Mesenchymal stem cell (in vitro differentiated cells and primary cell): ENCODE results near the gene DCTN2.

Experiments
- DNase-seq: peaks from one replicate; pipeline ENCODE4 v3.0.0-alpha.2; 2013
- H2AFZ ChIP-seq: one replicate; pipeline ENCODE4 v1.6.1; 2013; ENCODE audit warnings: low read depth, mild to moderate bottlenecking, control low read depth, inconsistent platforms, low read length, moderate library complexity
- H2AK5ac ChIP-seq: 2 replicates; pipeline ENCODE4 v1.6.1; 2013; ENCODE audit warnings: low read length, moderate library complexity, mild to moderate bottlenecking, inconsistent platforms; ENCODE audit not compliant: severe bottlenecking
- H2BK120ac ChIP-seq: one replicate; pipeline ENCODE4 v1.6.1; 2013; ENCODE audit warnings: low read depth, mild to moderate bottlenecking, inconsistent platforms, low read length, moderate library complexity
- H2BK12ac ChIP-seq, 2 experiments: one replicate each; pipeline ENCODE4 v1.6.1; 2013; ENCODE audit warnings: inconsistent platforms in 2 of 2, low read length in 2 of 2, mild to moderate bottlenecking in 2 of 2, moderate library complexity in 2 of 2, control low read depth in 1 of 2
- H2BK15ac ChIP-seq: one replicate; pipeline ENCODE4 v1.6.1; 2013; ENCODE audit warnings: mild to moderate bottlenecking, low read depth, inconsistent platforms; ENCODE audit not compliant: poor library complexity, severe bottlenecking
- H2BK5ac ChIP-seq: 2 replicates; pipeline ENCODE4 v1.6.1; 2013; ENCODE audit warnings: low read depth, mild to moderate bottlenecking, low read length, control low read depth, inconsistent platforms; ENCODE audit not compliant: poor library complexity, severe bottlenecking
- H3K14ac ChIP-seq, 2 experiments: one replicate each; pipeline ENCODE4 v1.6.1; 2013; ENCODE audit warnings: inconsistent platforms in 2 of 2, low read length in 2 of 2, control low read depth in 1 of 2, mild to moderate bottlenecking in 1 of 2, moderate library complexity in 1 of 2
- H3K18ac ChIP-seq, 2 experiments: one replicate each; pipeline ENCODE4 v1.6.1; 2013; ENCODE audit warnings: inconsistent platforms in 2 of 2, low read length in 2 of 2, control low read depth in 1 of 2, low read depth in 1 of 2, mild to moderate bottlenecking in 1 of 2
- H3K23ac ChIP-seq, 2 experiments: one replicate each; pipeline ENCODE4 v1.6.1; 2013; ENCODE audit warnings: inconsistent platforms in 2 of 2, low read length in 2 of 2, mild to moderate bottlenecking in 2 of 2, moderate library complexity in 2 of 2, control low read depth in 1 of 2
- H3K27ac ChIP-seq: 2 replicates; pipeline ENCODE4 v1.5.1; 2013; ENCODE audit warnings: mild to moderate bottlenecking, moderate library complexity, low read length, control low read depth, inconsistent platforms; ENCODE audit not compliant: poor library complexity, severe bottlenecking
- H3K27me3 ChIP-seq, 2 experiments: 2 replicates each; pipeline versions ENCODE4 v1.6.1 to v1.7.0; 2013; ENCODE audit warnings: low read length in 2 of 2, mild to moderate bottlenecking in 2 of 2, moderate library complexity in 2 of 2, control low read depth in 1 of 2, inconsistent platforms in 1 of 2; ENCODE audit not compliant: control insufficient read depth in 1 of 2, insufficient read depth in 1 of 2
- H3K36me3 ChIP-seq, 2 experiments: 2 replicates each; pipeline versions ENCODE4 v1.6.1 to v1.7.0; 2013; ENCODE audit warnings: low read length in 2 of 2, control low read depth in 1 of 2, inconsistent platforms in 1 of 2, low read depth in 1 of 2, mild to moderate bottlenecking in 1 of 2; ENCODE audit not compliant: insufficient read depth in 2 of 2, control insufficient read depth in 1 of 2
- H3K4ac ChIP-seq, 2 experiments: one replicate each; pipeline ENCODE4 v1.6.1; 2013; ENCODE audit warnings: inconsistent platforms in 2 of 2, low read length in 2 of 2, mild to moderate bottlenecking in 2 of 2, moderate library complexity in 2 of 2, control low read depth in 1 of 2, low read depth in 1 of 2
- H3K4me1 ChIP-seq: 2 replicates; pipeline ENCODE4 v1.6.1; 2013; ENCODE audit warnings: low read depth, low read length, control low read depth; ENCODE audit not compliant: control insufficient read depth, insufficient read depth
- H3K4me2 ChIP-seq: 2 replicates; pipeline ENCODE4 v1.6.1; 2013; ENCODE audit warnings: low read length, mild to moderate bottlenecking, inconsistent platforms; ENCODE audit not compliant: poor library complexity, severe bottlenecking
- H3K4me3 ChIP-seq, 2 experiments: 2 replicates each; pipeline versions ENCODE4 v1.5.1 to v1.7.0; 2013; ENCODE audit warnings: low read length in 2 of 2, mild to moderate bottlenecking in 2 of 2, control low read depth in 1 of 2, low read depth in 1 of 2; ENCODE audit not compliant: insufficient read depth in 1 of 2
- H3K79me1 ChIP-seq: replicated peaks from 2 replicates; pipeline ENCODE4 v1.6.1; 2013; ENCODE audit warnings: mild to moderate bottlenecking, control low read depth, low read length, inconsistent platforms; ENCODE audit not compliant: poor library complexity, severe bottlenecking
- H3K9ac ChIP-seq: 2 replicates; pipeline ENCODE4 v1.7.0; 2013; ENCODE audit warnings: mild to moderate bottlenecking, low read length, moderate library complexity
- H3K9me3 ChIP-seq: 2 replicates; pipeline ENCODE4 v1.7.0; 2013; ENCODE audit warnings: mild to moderate bottlenecking, low read length; ENCODE audit not compliant: control insufficient read depth
- H4K8ac ChIP-seq: one replicate; pipeline ENCODE4 v1.6.1; 2013; ENCODE audit warnings: inconsistent platforms, mild to moderate bottlenecking, low read length, moderate library complexity
- H4K91ac ChIP-seq: one replicate; pipeline ENCODE4 v1.6.1; 2013; ENCODE audit warnings: mild to moderate bottlenecking, low read length, inconsistent platforms
- WGBS: methylation state at CpG from one replicate; pipeline ENCODE4 v1.1.7; 2013; ENCODE audit warnings: mixed read lengths; 5-methylcytosine and 5-hydroxymethylcytosine counted together

The DCTN2 gene

DNA sequence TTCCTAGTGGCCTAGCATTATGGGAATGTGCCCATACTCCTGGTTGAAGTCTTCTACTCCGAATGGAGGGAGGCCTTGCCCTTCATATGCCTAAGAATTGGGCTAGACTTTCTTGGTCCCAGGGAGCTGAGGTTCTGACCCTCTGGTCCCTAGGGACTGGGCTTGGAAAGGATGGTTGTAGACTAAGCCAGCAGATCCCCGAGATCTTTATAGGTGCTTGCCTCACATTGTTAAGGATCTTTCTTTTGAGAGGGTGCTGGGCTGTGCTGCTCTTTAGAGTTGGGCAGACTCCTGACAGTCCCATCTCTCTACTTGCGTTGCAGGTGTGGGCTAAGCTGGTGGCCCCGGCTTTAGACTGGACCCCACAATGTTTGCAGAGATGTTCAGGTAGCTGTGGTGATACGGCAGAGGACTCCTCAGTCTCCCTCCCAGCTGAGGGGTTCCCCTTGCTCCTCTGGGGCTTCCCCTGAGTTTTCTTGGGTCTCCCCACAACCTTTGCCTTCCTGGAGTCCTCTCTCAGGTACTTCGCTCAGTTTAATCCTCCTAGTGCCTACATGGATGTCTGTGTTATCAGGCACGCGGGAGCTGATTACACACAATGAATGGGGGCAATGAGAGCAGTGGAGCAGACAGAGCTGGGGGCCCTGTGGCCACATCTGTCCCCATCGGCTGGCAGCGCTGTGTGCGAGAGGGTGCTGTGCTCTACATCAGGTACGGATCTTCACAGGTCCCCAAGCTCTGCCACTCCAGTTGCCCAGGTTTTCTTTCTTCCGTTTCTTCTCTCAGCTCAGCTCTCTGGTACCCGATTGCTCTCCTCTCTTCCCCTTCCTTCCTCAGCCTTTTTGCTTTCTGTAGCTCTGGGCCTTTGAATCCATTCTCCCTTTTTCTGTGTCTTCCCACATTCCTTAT is 23.0 kb downstream of the DCTN2 start:
- Histone ChIP-seq H3K9ac (peak overlapping the region; percentile 95), H3K36me3 (peaks cover 48 to 49% of the 10 kb centered on the region in 2 experiments), H2AK5ac (peak overlapping the region; percentile 40), H2BK120ac (peak overlapping the region; percentile 98), H2BK12ac (no peak overlapping the region), H3K79me1 (peaks cover 28% of the 10 kb centered on the region), H4K8ac (no peak overlapping the region), H3K4me2 (peak overlapping the region; percentile 57), H4K91ac (no peak overlapping the region), H3K27ac (peak overlapping the region; percentile 72), H3K14ac (peak overlapping the region in 1 of 2 experiments; percentile 35), H3K27me3 (no peaks in the 10 kb centered on the region), H3K4me1 (peaks cover 37% of the 10 kb centered on the region), H3K18ac (no peak overlapping the region), H2BK15ac (no peak overlapping the region), H3K9me3 (no peaks in the 10 kb centered on the region), H3K23ac (no peak overlapping the region), H2BK5ac (no peak overlapping the region), H3K4ac (peak overlapping the region in 1 of 2 experiments; percentile 11), H3K4me3 (peak overlapping the region in 1 of 2 experiments; percentile 95), H2AFZ (no peak overlapping the region)
- DNase-seq = no peak
- WGBS = 88% methylated on average over 14 of the region's 14 CpGs

DNA sequence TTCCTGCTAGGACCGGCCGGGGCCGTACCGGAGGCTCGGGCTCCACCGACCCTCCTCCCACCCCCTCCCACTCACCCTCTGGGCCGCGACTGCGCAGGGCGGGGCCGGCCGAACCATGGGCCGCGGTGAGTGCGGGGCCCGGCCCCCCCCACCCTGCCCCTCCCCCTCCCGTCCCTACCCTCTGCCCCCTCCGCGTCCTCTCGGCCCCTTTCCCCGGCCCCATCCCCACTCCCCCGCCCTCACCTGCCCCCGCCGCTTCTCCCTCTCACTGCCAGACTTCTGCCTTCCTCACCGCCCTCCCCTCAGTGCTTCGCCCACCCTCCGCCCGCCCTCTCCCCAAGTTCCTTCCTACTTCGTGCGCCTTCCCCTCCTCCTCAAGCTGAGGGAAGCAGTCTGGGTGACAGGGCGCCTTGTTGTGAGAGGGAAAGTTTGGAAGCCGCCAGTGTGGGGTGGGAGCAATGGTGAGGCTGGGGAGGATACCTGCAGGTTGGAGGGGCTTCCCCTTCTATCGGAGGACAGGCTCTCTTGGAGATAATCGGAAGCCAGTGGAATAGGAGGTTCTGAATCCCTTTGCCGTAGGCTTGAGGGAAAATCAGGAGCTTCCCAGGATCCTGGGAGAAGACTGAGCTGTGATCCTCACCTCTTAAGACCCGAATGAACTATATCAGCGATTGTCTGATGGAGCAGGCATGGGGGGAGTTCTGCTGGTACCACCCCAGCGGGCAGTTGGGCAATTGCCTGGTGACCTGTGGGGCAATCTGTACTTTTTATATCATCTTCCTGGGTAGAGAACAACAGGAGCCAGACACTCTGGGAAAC is 23.9 kb downstream of the DCTN2 start:
- H3K9ac ChIP-seq = peak overlapping the region; percentile 95
- H3K4ac ChIP-seq = peak overlapping the region in 1 of 2 experiments; percentile 85
- peak overlapping the region in 1 of 2 experiments; percentile 40 for H2BK12ac ChIP-seq
- H4K8ac ChIP-seq = peak overlapping the region; percentile 87
- 1% methylated on average over 17 of the region's 38 CpGs for WGBS
- H3K4me3 ChIP-seq = peak overlapping the region; percentile 75 to 95
- peak overlapping the region in 1 of 2 experiments; percentile 6 for H3K23ac ChIP-seq
- peaks cover 21% of the 10 kb centered on the region for H3K79me1 ChIP-seq
- peak overlapping the region; percentile 88 to 92 for H3K18ac ChIP-seq
- peak overlapping the region; percentile 98 for H2BK120ac ChIP-seq
- H3K27ac ChIP-seq = peak overlapping the region; percentile 72
- H3K14ac ChIP-seq = peak overlapping the region in 1 of 2 experiments; percentile 2
- no peak overlapping the region for H2AK5ac ChIP-seq
- DNase-seq = peak; percentile 65
- H2BK5ac ChIP-seq = peak overlapping the region; percentile 63
- H3K4me1 ChIP-seq = peaks cover 39% of the 10 kb centered on the region
- H2AFZ ChIP-seq = no peak overlapping the region
- peaks cover 40 to 45% of the 10 kb centered on the region in 2 experiments for H3K36me3 ChIP-seq
- no peaks in the 10 kb centered on the region for H3K9me3 ChIP-seq
- H4K91ac ChIP-seq = peak overlapping the region; percentile 84
- peak overlapping the region; percentile 57 for H3K4me2 ChIP-seq
- H3K27me3 ChIP-seq = no peaks in the 10 kb centered on the region
- H2BK15ac ChIP-seq = peak overlapping the region; percentile 70

DNA sequence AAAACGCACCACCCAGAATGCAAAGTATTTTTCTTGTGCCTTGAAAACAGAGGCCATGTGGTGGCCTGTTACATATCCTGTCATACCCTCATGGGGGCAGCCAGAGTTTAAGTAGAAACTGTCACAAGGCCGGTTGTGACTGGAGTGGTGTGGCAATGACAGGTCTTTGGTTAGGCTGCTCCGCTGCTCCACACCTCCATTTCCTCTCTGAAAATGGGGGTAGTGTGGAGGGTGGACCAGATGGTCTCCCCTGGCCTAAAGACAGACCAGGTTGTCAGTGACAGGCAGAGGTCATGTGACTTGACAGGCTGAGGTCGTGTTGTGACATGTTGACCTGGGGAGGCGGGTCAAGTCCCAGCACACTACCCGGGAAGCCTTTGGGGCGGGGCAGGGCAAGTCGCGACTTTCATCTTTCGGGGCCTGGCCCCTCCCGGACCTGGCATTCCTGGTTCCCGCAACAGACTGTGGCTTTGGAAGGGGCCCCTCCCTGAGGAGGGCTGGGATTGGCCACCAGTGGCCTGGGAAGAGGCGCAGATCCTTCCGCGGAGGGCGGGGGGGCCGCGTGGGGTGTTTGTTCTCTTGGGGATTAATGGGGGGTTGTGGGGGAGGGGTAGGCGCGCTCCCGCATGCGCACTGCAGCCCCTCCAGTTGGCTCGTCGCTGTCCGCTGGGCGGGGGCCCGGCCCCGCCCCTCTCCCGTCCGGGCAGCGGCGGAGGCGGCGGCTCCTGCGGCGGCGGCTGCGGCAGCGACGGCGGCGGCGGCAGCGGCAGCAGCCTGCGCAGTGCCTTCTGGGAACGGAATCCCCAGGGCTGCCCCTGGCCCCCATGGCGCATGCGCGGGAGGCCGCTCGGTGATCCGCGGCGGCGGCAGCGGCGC is 24.7 kb downstream of the DCTN2 start, which contains the start of gene MBD6:
MBD6 (plus strand) TSS at position 814 of the 876 bp plus-strand sequence. CDS start 1,480 bp downstream, outside the sequence.
- Histone ChIP-seq H3K9ac (peak within 1 kb of the TSS; percentile 95), H3K36me3 (peaks cover 32 to 47% of the 10 kb centered on the region in 2 experiments), H2AFZ (peak within 1 kb of the TSS; percentile 55), H2BK120ac (peak within 1 kb of the TSS; percentile 98), H4K91ac (peak within 1 kb of the TSS; percentile 95), H2BK5ac (peak within 1 kb of the TSS; percentile 63), H3K4me2 (peak within 1 kb of the TSS; percentile 66), H3K79me1 (peaks cover 14% of the 10 kb centered on the region), H3K27me3 (no peaks in the 10 kb centered on the region), H3K9me3 (no peaks in the 10 kb centered on the region), H3K4ac (peak within 1 kb of the TSS; percentile 91 to 94), H2BK12ac (peak within 1 kb of the TSS; percentile 89 to 100), H2AK5ac (peak within 1 kb of the TSS; percentile 94), H3K4me1 (peaks cover 39% of the 10 kb centered on the region), H2BK15ac (peak within 1 kb of the TSS; percentile 97), H3K4me3 (peak within 1 kb of the TSS; percentile 75 to 95), H4K8ac (peak within 1 kb of the TSS; percentile 87), H3K23ac (peak within 1 kb of the TSS in 1 of 2 experiments; percentile 75), H3K18ac (peak within 1 kb of the TSS; percentile 97 to 98), H3K14ac (peak within 1 kb of the TSS in 1 of 2 experiments; percentile 19), H3K27ac (peak within 1 kb of the TSS; percentile 99)
- DNase-seq = peak; percentile 94
- 1% methylated on average over 12 of the region's 57 CpGs for WGBS
